Tibial nerve (tissue), 4 donors: ENCODE data around the gene GIN1.

Experiments used
- CTCF ChIP-seq, 5 experiments: fragments of 200-600 bp in 3 of 5; fragments of 450-650 bp in 2 of 5; sonication (generic) in 3 of 5; IDR thresholded peaks; one replicate each; pipeline ENCODE4 v1.5.1; 2016 to 2019; ENCODE audit warnings: antibody characterized with exemption in 5 of 5, mild to moderate bottlenecking in 3 of 5, moderate library complexity in 2 of 5
- EP300 ChIP-seq, 2 donors: sonication (generic); formaldehyde crosslinking; IDR thresholded peaks; one replicate each; pipeline ENCODE4 v1.6.1; 2017; ENCODE audit warnings: antibody characterized with exemption in 2 of 2, mild to moderate bottlenecking in 1 of 2
- POLR2A ChIP-seq, 2 donors: fragments of 450-650 bp; IDR thresholded peaks; one replicate each; pipeline ENCODE4 v1.6.1; 2017; ENCODE audit warnings: antibody characterized with exemption in 2 of 2, mild to moderate bottlenecking in 2 of 2, moderate library complexity in 2 of 2

GRCh38 chr5:103139264-103139865 lies 19.4 kb upstream of the GIN1 start:
- TF ChIP-seq CTCF (IDR thresholded peaks at IDR 0.05) (peak; percentile 75 to 92 (median 80)), POLR2A (IDR thresholded peaks at IDR 0.05) (no peak), EP300 (IDR thresholded peaks at IDR 0.05) (no peak)
